ENCODE measurements around the gene GABRG3.

GABRG3 gene

GRCh38 chr15:27059610-27060202, 88.7 kb downstream of the GABRG3 start:
- Mint-ChIP-seq H3K9me3 (no peaks in the 10 kb centered on the region), H3K36me3 (ENCODE audit: low read depth) (no peaks in the 10 kb centered on the region), H3K27me3 (no peaks in the 10 kb centered on the region), H3K4me3 (no peak overlapping the region), H3K27ac (no peak overlapping the region), H3K4me1 (ENCODE audit: low read depth) (no peaks in the 10 kb centered on the region)
- intact Hi-C loops (cut with micrococcal nuclease), result no loop called here

DNA sequence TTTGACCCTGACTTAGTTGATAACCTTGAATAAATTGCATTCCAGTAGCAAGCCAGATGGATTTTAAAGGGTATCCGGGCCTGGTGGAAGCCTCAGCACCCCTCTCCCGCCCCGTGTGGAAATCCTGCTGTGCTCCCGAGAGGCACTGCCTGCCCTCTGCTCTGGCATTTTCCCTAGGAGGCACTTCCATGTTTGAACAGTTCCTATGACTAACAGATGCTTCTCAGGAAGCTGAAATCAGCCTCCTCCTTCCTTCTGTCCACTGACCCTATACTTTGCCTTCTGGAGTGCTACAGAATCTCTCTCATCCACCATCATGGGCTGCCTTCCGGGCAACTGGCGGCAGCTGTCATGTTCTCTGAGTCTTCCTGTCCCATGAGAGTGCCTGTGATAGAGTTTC, 90.8 kb downstream of the GABRG3 start:
- intact Hi-C loops (cut with micrococcal nuclease), result no loop called here
- no peak overlapping the region for H3K4me3 Mint-ChIP-seq
- H3K4me1 Mint-ChIP-seq (ENCODE audit: low read depth), result no peaks in the 10 kb centered on the region
- no peaks in the 10 kb centered on the region for H3K27me3 Mint-ChIP-seq
- no peaks in the 10 kb centered on the region for H3K36me3 Mint-ChIP-seq (ENCODE audit: low read depth)
- no peaks in the 10 kb centered on the region for H3K9me3 Mint-ChIP-seq
- H3K27ac Mint-ChIP-seq, result no peak overlapping the region

DNA sequence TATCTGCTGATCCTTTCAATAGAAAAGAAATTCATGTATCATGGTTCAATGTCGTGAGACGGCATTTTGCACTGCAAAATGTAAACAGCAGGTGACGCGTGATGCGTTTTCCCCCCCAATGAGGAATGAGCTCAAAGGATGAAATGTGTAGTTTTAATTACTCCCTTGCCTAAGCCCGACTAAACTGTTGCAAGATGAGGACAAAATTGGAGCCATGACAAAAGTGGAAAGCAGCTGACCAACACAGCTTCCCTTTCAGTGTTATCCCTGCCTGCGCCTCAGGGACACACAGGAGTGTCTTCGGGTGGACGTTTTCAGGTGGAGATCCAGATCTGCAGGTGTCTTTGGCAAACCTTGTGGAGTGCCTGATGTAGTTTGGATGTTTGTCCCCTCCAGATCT, 92.0 kb downstream of the GABRG3 start:
- no peaks in the 10 kb centered on the region for H3K36me3 Mint-ChIP-seq (ENCODE audit: low read depth)
- no peaks in the 10 kb centered on the region for H3K27me3 Mint-ChIP-seq
- intact Hi-C loops (cut with micrococcal nuclease), result no loop called here
- H3K27ac Mint-ChIP-seq, result no peak overlapping the region
- no peaks in the 10 kb centered on the region for H3K4me1 Mint-ChIP-seq (ENCODE audit: low read depth)
- peaks cover 12% of the 10 kb centered on the region for H3K9me3 Mint-ChIP-seq
- H3K4me3 Mint-ChIP-seq, result no peak overlapping the region

DNA sequence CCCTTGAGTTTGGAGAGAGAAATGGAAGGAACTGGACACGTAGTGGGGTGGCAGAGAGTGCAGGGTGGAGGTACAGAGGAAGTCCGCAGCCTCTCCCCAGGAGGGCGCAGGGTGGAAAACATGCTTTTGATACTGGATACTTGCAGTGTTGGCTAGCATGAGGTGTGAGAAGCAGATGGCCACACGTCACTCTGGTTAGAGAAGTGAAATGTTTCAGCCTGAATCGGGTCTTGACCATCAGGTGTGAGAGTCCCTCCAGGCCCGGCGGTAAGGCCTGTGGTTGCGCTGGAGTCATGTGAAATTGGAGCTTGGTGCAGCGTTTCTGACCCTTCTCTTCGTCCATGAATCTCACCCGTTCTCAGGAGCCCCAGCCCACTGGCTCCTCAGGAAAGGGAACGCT, 93.1 kb downstream of the GABRG3 start:
- Mint-ChIP-seq H3K4me3 (no peak overlapping the region), H3K27ac (no peak overlapping the region), H3K36me3 (ENCODE audit: low read depth) (no peaks in the 10 kb centered on the region), H3K9me3 (peaks cover 19% of the 10 kb centered on the region), H3K4me1 (ENCODE audit: low read depth) (no peaks in the 10 kb centered on the region), H3K27me3 (no peaks in the 10 kb centered on the region)
- intact Hi-C loops (cut with micrococcal nuclease), result no loop called here

DNA sequence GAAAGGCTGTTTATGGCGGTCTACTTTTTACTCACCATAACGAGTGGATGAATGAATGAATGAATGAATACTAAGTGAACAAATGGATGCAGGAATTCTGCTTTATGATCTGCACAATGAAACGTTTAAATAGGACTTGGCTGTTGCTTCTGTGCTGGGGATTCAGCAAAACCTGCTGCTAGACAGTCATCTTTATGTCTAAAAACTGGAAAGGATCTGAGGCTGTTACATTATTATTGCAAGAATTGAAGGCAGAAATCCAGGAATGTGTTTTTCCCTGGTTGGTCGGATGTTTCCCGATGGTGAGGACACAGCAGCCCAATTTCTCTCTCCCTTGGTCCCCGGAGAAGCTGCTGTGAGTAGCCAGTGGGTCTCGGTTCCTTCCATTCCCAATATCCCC, 94.2 kb downstream of the GABRG3 start:
- Mint-ChIP-seq H3K36me3 (ENCODE audit: low read depth) (no peaks in the 10 kb centered on the region), H3K27me3 (no peaks in the 10 kb centered on the region), H3K9me3 (peaks cover 19% of the 10 kb centered on the region), H3K4me1 (ENCODE audit: low read depth) (no peaks in the 10 kb centered on the region), H3K27ac (no peak overlapping the region), H3K4me3 (no peak overlapping the region)
- intact Hi-C loops (cut with micrococcal nuclease), result no loop called here

DNA sequence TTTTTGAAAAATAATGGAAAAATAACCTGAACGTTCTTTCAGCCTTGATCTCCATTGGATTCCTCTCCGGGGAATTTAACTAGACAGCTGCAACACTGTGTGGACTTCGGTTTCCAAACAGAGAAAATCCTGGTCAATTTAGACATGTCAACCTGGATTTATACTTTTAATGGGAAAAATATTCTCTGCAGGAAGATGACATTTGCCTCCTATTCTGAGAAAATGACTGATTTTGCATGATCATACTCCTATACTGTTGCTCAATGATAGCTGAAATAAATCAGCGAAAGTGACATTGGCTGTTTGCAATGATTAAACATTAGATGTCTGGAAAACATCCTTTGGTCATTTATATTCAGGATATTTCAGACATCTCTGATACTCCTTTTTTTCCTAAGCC, 94.8 kb downstream of the GABRG3 start:
- intact Hi-C loops (cut with micrococcal nuclease), result no loop called here
- Mint-ChIP-seq H3K4me3 (no peak overlapping the region), H3K4me1 (ENCODE audit: low read depth) (no peaks in the 10 kb centered on the region), H3K27me3 (no peaks in the 10 kb centered on the region), H3K36me3 (ENCODE audit: low read depth) (no peaks in the 10 kb centered on the region), H3K9me3 (peaks cover 19% of the 10 kb centered on the region), H3K27ac (no peak overlapping the region)

DNA sequence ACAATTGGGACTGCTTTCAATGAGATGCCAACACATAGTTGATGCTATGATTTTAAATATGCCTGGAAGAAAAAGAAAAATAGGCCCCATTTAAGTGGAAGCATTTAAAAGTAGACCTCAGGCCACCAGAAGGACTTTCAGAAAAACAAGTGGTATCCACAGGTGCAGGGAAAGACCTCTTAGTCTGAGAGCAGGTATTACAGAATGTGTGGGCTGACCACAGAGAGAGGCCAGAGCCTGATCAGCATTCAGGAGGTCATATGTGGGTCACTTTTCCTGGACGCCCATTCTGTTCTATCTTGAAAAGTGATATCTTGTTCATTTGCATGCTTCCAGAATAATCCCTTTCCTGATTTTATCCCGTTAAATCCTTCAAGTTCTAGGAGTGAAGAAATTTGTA, 95.5 kb downstream of the GABRG3 start:
- H3K9me3 Mint-ChIP-seq, result peaks cover 19% of the 10 kb centered on the region

DNA sequence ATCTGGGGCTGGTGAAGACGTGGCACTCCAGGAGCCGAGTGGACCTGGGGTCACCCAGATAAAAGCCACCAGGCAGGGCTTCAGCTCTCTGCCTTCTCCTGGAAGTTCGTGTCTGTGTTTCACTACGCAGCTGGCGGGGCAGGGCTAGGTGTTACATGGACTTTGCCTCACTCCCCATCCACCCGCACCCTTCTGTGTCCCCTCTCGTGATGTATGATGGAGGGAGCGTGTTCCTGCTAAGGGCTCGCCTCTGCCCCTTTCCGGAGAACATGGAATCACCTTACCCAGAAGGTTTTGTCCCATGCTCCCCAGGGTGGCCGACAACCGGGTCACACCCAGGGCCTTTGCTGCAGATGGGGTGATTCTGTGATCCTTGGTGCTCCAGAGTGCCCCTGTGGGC, 96.2 kb downstream of the GABRG3 start:
- H3K27ac Mint-ChIP-seq, result no peak overlapping the region
- intact Hi-C loops (cut with micrococcal nuclease), result no loop called here
- no peaks in the 10 kb centered on the region for H3K27me3 Mint-ChIP-seq
- H3K4me3 Mint-ChIP-seq, result no peak overlapping the region
- no peaks in the 10 kb centered on the region for H3K36me3 Mint-ChIP-seq (ENCODE audit: low read depth)
- no peaks in the 10 kb centered on the region for H3K4me1 Mint-ChIP-seq (ENCODE audit: low read depth)
- peaks cover 20% of the 10 kb centered on the region for H3K9me3 Mint-ChIP-seq

More for the DNA sequence above, 95.5 kb downstream of the GABRG3 start:
- no peak overlapping the region for H3K27ac Mint-ChIP-seq
- no peaks in the 10 kb centered on the region for H3K27me3 Mint-ChIP-seq
- no peaks in the 10 kb centered on the region for H3K4me1 Mint-ChIP-seq (ENCODE audit: low read depth)
- H3K4me3 Mint-ChIP-seq, result no peak overlapping the region
- H3K36me3 Mint-ChIP-seq (ENCODE audit: low read depth), result no peaks in the 10 kb centered on the region
- intact Hi-C loops (cut with micrococcal nuclease), result no loop called here

DNA sequence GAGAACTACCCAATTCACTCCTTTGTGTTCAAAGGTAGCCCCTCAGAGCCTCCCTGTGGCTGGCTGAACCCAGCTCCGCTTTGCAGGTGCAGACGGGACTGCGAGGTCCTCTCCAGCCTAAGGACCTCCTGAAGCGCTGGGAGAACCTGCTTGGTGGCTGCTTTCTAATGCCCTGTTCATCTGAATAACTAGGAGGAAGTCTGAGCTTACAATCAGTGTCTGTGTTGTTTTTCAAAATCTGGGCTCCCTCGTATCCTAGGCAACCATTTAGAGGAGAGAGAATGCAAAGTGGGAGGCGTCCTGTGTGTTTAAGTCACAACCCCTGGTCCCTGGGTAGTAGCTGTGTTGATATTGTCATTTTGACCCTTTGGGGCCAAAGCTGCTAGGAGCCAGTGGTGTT, 99.9 kb downstream of the GABRG3 start:
- Mint-ChIP-seq H3K4me1 (ENCODE audit: low read depth) (no peaks in the 10 kb centered on the region), H3K4me3 (no peak overlapping the region), H3K27ac (no peak overlapping the region), H3K27me3 (no peaks in the 10 kb centered on the region), H3K9me3 (peaks cover 35% of the 10 kb centered on the region), H3K36me3 (ENCODE audit: low read depth) (no peaks in the 10 kb centered on the region)
- intact Hi-C loops (cut with micrococcal nuclease), result no loop called here

- no peaks in the 10 kb centered on the region for H3K36me3 Mint-ChIP-seq (ENCODE audit: low read depth)
- intact Hi-C loops (cut with micrococcal nuclease), result no loop called here
- H3K4me3 Mint-ChIP-seq, result no peak overlapping the region
Observed at GRCh38 chr15:27074179-27074578, 103.2 kb downstream of the GABRG3 start.

GRCh38 chr15:27077790-27078189, 106.8 kb downstream of the GABRG3 start:
- H3K36me3 Mint-ChIP-seq (ENCODE audit: low read depth), result no peaks in the 10 kb centered on the region
- intact Hi-C loops (cut with micrococcal nuclease), result no loop called here
- H3K4me3 Mint-ChIP-seq, result no peak overlapping the region
- H3K9me3 Mint-ChIP-seq, result peaks cover 30% of the 10 kb centered on the region
- H3K4me1 Mint-ChIP-seq (ENCODE audit: low read depth), result no peaks in the 10 kb centered on the region
- H3K27ac Mint-ChIP-seq, result no peak overlapping the region
- no peaks in the 10 kb centered on the region for H3K27me3 Mint-ChIP-seq

More at GRCh38 chr15:27074179-27074578, 103.2 kb downstream of the GABRG3 start:
- Mint-ChIP-seq H3K4me1 (ENCODE audit: low read depth) (no peaks in the 10 kb centered on the region), H3K27ac (no peak overlapping the region), H3K27me3 (no peaks in the 10 kb centered on the region), H3K9me3 (peaks cover 29% of the 10 kb centered on the region)

GRCh38 chr15:27081676-27082418, 110.9 kb downstream of the GABRG3 start:
- no peak overlapping the region for H3K27ac Mint-ChIP-seq
- intact Hi-C loops (cut with micrococcal nuclease), result no loop called here
- H3K4me1 Mint-ChIP-seq (ENCODE audit: low read depth), result no peaks in the 10 kb centered on the region
- peaks cover 19% of the 10 kb centered on the region for H3K9me3 Mint-ChIP-seq
- no peaks in the 10 kb centered on the region for H3K27me3 Mint-ChIP-seq
- no peak overlapping the region for H3K4me3 Mint-ChIP-seq
- no peaks in the 10 kb centered on the region for H3K36me3 Mint-ChIP-seq (ENCODE audit: low read depth)

DNA sequence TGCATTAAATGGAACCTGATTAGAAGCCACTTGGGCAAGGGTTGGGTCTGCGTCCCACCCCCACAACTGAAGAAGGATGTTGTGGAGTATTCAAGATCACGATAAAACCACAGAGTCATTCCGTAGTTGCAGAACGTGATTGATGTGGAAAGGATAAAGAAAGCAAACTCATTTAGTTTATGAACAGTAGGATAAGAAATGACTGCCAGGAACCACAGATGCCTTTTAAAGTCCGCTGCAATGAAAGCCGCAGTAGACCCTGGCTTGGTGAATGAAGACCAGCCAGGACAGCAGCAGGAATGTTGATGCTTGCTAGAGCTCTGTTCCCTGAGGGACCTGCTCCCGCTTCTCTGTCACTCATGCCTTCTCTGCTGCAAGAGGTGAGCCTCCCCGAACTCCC, 111.5 kb downstream of the GABRG3 start:
- no peaks in the 10 kb centered on the region for H3K36me3 Mint-ChIP-seq (ENCODE audit: low read depth)
- no peak overlapping the region for H3K27ac Mint-ChIP-seq
- no peaks in the 10 kb centered on the region for H3K4me1 Mint-ChIP-seq (ENCODE audit: low read depth)
- H3K4me3 Mint-ChIP-seq, result no peak overlapping the region
- no peaks in the 10 kb centered on the region for H3K27me3 Mint-ChIP-seq
- peaks cover 16% of the 10 kb centered on the region for H3K9me3 Mint-ChIP-seq
- intact Hi-C loops (cut with micrococcal nuclease), result no loop called here

GRCh38 chr15:27084844-27085243, 113.9 kb downstream of the GABRG3 start:
- no peaks in the 10 kb centered on the region for H3K4me1 Mint-ChIP-seq (ENCODE audit: low read depth)
- no peaks in the 10 kb centered on the region for H3K27me3 Mint-ChIP-seq
- no peak overlapping the region for H3K4me3 Mint-ChIP-seq
- no peak overlapping the region for H3K27ac Mint-ChIP-seq
- intact Hi-C loops (cut with micrococcal nuclease), result no loop called here
- no peaks in the 10 kb centered on the region for H3K36me3 Mint-ChIP-seq (ENCODE audit: low read depth)
- no peaks in the 10 kb centered on the region for H3K9me3 Mint-ChIP-seq

- intact Hi-C loops (cut with micrococcal nuclease), result no loop called here
- H3K27ac Mint-ChIP-seq, result no peak overlapping the region
Observed at GRCh38 chr15:27086149-27086548, 115.2 kb downstream of the GABRG3 start.

More at GRCh38 chr15:27086149-27086548, 115.2 kb downstream of the GABRG3 start:
- Mint-ChIP-seq H3K9me3 (no peaks in the 10 kb centered on the region), H3K4me3 (no peak overlapping the region), H3K4me1 (ENCODE audit: low read depth) (no peaks in the 10 kb centered on the region), H3K27me3 (no peaks in the 10 kb centered on the region), H3K36me3 (ENCODE audit: low read depth) (no peaks in the 10 kb centered on the region)
